ENCODE measurements around the gene ZNF394.

ZNF394 gene

DNA sequence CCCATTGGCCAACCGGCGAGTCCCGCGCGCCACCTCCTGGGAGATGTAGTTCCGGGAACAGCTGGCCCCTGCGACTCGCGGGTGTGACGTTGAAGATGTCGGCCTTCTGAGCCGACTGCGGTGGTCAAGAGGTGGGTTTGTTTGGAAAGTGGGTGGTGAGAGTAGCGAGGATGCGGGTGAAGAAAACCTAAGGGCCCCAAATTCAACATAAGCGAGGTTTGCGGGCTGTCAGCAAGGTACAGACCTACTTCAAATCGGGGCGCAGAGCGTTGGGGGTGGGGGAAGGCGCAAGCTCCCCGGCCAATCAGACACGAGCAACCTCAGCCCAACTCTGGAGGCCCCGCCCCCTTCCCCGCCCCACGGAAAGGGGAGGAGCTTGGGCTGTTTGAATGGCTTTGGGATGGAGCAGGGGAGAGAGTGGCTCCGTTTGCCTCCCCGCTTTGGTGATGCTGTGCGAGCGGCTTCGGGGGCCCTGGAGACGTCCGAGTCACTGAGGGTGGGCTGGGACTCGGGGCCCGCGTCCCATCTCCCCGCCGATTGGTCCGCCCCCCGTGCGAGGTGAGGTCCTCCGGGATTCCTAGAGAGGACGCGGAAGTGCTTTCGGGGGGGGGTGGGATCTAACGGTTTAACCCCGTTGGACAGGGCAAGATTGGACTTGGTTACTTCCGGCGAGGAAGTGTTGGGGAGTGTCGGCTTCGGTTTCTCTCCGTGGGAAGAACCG, 4.7 kb upstream of the ZNF394 start, which contains the start of gene ZKSCAN5:
TSS of gene ZKSCAN5 (plus strand) at position 60 of the 721 bp plus-strand sequence. CDS start 1,383 bp downstream, outside the sequence.
- no peak for TF ChIP-seq ZNF274 (IDR thresholded peaks at IDR 0.05; ENCODE audit: low read depth, low read length)
- H3K4me3 ChIP-seq (ENCODE audit: low read length), result peak within 1 kb of the TSS; percentile 95

DNA sequence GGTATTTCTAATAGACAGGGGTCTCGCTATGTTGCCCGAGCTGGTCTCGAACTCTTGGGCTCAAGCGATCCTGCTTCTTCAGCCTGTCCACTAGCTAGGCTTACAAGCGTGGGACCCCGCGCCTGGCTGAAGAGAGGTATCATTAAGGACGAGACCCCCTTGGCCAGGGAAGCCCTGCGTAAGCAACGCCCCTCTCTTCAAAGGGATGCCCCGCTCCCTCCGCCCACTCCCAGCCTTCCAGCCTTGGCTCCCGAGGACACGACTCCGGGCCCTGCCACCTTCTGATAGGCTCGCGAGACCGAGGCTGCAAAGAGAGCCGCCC, 4.2 kb upstream of the ZNF394 start:
- H3K4me3 ChIP-seq (ENCODE audit: low read length), result peak overlapping the region; percentile 30; the same call in 1 of the 2 replicates
- TF ChIP-seq ZNF274 (IDR thresholded peaks at IDR 0.05; ENCODE audit: low read depth, low read length), result no peak

DNA sequence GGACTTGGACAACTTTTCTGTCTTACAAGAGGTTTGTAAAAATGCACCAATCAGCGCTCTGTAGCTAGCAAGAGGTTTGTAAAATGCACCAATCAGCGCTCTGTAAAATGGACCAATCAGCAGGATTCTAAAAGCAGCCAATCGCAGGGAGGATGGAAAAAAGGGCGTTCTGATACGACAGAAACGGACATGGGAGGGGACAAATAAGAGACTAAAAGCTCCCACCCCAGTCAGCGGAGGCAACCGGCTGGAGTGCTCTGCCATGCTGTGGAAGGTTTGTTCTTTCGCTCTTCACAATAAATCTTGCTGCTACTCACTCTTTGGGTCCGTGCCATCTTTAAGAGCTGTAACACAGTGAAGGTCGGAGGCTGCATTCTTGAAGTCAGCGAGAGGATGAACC, 1.2 kb upstream of the ZNF394 start:
- peak overlapping the region; percentile 94; the same call in 1 of the 2 replicates for H3K4me3 ChIP-seq (ENCODE audit: low read length)

DNA sequence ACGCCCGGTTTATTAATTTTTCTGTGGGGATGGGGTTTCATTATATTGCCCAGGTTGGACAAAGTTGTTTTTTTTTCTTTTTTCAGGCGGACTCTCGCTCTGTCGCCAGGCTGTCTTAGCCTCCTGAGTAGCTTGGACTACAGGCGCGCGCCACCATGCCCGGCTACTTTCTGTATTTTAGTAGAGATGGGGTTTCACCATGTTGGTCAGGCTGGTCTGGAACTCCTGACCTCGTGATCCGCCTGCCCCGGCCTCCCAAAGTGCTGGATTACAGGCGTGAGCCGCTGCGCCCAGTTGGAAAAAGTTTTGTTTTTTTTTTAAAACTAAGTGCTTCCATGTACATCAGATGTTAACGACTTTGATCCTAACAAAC, 542 bp upstream of the ZNF394 start:
- no peak for TF ChIP-seq ZNF274 (IDR thresholded peaks at IDR 0.05; ENCODE audit: low read depth, low read length)
- H3K4me3 ChIP-seq (ENCODE audit: low read length), result peak overlapping the region; percentile 94

DNA sequence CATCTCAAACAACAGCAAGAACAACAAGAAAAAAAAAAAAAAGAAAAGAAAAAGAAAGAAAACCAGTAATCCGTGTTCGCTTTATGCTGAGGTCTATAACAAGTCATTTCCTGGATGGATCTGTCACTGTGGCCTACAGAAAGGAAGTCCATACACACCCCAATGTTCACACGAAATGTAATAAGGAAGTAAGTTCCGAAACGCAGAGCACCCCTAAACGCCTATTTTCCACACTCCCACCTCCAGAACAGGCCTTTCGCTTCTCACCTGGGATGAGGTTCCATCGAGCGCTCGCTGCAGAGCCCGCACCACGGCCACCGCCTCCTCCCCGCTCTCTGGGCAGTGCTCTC, 735 bp downstream of the ZNF394 start:
- peak overlapping the region; percentile 94 for H3K4me3 ChIP-seq (ENCODE audit: low read length)
- no peak for TF ChIP-seq ZNF274 (IDR thresholded peaks at IDR 0.05; ENCODE audit: low read depth, low read length)

DNA sequence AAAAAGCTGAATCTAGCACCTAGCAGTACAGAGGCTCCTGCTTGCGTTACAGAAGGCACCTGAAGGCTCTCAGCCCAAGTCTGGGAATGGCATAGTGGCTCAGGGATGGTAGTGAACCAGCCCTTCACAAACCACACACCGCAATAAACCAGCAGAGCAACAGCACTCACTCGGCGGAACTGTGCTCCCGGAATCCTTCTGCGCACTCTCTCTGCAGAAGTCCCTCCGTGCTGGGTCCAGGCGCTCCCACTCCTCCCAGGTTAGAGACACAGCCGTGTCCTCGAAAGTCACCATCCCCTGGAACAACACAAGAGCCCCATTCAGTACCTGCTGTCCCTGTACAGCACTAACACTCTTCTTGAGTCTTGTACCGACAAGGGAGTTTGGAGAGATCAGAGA, 1.5 kb downstream of the ZNF394 start:
- no peak for TF ChIP-seq ZNF274 (IDR thresholded peaks at IDR 0.05; ENCODE audit: low read depth, low read length)
- H3K4me3 ChIP-seq (ENCODE audit: low read length), result peak overlapping the region; percentile 94

DNA sequence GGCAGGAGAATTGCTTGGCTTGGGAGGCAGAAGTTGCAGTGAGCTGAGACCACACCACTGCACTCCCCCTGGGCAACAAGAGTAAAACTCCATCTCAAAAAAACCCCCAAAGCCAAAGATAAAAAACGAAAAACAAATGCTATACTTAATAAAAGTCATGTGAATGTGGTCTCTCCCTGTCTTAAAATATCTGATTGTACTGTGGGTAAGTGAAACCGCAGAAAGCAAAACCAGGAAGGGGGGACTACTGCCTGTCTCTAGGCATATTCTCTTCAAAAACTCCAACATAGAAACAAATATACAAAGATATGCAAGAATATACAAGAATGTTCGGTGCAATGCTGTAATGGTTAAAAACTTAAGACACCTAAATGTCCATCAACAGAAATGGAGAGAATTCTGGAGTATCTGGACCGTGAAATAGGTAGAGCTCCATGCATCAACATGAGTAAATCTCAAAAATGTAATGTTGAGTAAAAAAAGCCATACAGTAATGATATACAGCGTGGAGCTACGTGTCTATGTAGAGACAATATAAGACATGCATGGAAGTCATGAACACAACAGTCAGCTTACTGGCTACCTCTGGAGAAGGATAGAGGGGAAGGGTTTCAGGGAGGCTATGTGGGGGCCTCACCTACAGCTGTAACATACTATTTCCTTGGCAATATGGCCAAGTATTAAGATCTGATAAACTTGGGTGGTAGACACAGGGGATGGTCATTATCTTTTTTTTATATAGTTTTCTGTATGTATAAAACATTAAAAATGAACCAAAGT, 2.1 kb downstream of the ZNF394 start:
- H3K4me3 ChIP-seq (ENCODE audit: low read length), result peak overlapping the region; percentile 94
- no peak for TF ChIP-seq ZNF274 (IDR thresholded peaks at IDR 0.05; ENCODE audit: low read depth, low read length)

DNA sequence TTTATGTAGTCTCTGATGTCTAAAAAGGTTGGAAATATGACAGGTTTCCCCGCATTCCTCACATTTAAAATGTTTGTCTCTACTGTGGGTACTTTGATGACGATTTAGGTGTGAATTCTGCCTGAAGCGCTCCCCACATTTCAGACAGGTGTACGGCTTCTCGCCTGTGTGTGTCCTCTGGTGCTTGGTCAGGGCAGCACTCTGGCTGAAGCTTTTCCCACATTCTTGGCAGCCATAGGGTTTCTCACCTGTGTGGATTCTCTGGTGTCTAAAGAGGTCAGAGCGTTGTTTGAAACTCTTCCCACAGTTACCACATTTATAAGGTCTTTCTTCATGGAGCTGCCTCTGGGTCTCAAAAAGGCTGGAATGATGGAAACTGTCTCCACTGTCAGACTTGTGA, 6.3 kb downstream of the ZNF394 start:
- no peak overlapping the region for H3K4me3 ChIP-seq (ENCODE audit: low read length)

DNA sequence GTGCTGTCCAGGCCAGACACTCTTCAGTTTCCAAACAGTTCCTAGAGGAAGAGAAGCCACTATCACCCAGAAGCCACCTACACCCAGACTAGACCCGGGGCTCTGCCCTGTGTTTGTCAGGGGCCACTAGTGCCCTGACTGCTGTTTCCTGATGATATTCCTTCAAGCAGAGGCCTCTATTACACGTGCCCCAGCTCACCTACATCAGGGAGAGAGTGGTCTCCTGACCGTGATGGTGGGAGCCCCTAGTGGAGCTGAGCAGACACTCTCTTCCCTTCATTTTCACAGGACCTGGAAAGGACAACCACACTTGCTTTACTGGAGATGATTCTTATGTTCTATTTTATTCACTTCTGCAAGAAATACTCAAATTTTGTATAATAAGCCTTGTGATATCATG, 9.2 kb downstream of the ZNF394 start:
- no peak for TF ChIP-seq ZNF274 (IDR thresholded peaks at IDR 0.05; ENCODE audit: low read depth, low read length)
- H3K4me3 ChIP-seq (ENCODE audit: low read length), result no peak overlapping the region

More for the DNA sequence above, 6.3 kb downstream of the ZNF394 start:
- TF ChIP-seq ZNF274 (IDR thresholded peaks at IDR 0.05; ENCODE audit: low read depth, low read length), result no peak

DNA sequence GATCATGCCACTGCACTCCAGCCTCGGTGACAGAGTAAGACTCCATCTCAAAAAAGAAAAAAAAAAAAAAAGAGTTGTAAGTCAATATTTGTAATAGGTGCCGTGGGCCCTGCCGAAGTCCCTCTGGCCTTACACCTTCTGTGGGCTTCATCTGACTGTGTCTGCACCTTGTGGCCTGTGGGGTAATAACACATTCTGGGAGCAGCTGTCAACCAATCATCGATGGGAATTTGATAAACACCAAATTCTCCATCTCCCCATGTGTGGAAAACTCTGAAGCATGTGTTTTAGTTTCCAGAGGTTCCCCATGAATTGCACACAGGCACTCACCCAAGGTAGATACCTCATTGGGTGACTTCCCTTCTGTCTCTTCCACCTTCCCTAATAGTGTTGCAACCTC, 10.8 kb downstream of the ZNF394 start:
- no peak overlapping the region for H3K4me3 ChIP-seq (ENCODE audit: low read length)

DNA sequence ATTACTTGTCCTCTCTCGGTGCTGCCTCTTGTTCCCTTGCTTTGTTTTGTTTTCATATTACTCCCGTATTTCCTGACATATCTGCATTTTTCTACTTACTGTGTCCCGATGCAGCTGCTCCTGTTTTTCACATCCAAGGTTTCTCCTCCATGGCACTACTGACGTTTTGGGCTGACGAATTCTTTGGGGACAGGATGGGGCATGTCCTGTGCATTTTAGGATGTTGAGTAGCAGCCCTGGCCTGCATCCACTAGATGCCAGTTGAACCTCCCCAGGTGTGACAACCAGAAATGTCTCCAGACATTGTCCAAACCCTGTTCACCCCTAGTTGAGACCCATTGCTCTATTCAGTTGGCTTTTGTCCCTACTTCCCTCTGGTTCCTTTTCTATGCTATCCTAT, 15.0 kb downstream of the ZNF394 start:
- TF ChIP-seq ZNF274 (IDR thresholded peaks at IDR 0.05; ENCODE audit: low read depth, low read length), result no peak
- H3K4me3 ChIP-seq (ENCODE audit: low read length), result no peak overlapping the region

More for the DNA sequence above, 10.8 kb downstream of the ZNF394 start:
- no peak for TF ChIP-seq ZNF274 (IDR thresholded peaks at IDR 0.05; ENCODE audit: low read depth, low read length)

DNA sequence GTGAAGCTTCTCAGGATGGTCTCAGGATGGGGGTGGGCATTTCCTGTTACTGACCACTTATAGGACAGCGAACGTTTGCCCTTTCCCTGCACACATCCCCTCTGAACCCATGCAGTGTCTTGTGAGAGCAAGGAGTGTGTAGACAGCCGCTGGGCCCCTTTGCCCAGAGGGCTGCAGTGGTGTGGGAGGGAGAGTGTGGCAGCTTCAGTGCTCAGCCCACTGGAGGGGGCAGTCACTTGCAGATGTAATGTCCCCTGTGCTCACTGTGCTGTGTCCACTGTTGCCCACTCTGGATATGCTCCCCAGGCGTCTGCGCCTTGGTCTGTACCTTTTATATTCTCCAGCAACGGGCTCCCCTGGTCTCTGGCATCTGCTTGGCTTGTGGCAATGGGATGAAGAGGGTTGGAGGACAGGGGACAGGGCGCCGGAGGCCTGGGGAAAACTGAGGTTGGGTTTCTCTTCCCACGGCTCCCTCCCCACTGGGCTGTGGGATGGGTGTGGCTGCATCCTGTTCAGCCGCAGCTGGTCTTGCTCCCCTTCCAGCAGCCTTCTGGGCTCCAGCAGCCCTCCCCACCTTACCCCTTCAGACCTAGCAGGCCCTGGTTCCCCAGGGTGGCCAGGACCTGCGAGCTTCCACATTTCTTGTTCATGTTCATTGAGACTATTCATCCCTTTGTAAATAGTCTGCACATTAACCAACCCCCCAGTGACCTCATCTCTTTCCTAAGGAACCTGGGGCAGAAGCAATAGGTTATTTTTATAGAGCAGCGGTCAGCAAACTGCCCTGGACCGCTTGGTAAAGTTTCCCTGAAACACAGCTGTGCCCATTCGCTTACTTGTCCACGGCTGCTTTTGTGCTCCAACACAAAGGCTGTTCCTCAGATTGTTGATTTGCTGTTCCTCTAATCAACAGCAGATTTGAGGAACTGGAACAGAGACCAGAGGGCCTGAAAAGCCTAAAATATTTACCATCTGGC, 21.3 kb downstream of the ZNF394 start:
- no peak for TF ChIP-seq ZNF274 (IDR thresholded peaks at IDR 0.05; ENCODE audit: low read depth, low read length)
- no peak overlapping the region for H3K4me3 ChIP-seq (ENCODE audit: low read length)

DNA sequence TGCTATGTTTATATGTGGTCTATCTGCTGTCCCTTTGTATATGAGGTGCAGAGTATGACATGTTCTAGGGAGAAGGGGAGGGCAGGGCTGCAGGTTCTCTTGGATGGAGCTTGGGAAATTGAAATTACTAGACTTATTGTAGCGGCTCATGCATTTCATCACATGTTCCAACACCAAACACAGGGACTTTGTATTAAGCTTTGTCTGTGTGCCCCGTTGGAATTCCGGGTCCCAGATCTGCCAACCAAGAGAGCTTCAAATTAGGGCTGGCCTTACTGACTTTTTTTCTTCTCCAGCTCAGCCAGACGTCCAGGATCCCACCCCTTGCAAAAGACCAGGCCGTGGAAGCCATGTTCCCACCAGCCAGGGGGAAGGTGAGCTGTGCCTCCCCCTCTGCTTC, 24.0 kb downstream of the ZNF394 start:
- H3K4me3 ChIP-seq (ENCODE audit: low read length), result no peak overlapping the region
- TF ChIP-seq ZNF274 (IDR thresholded peaks at IDR 0.05; ENCODE audit: low read depth, low read length), result no peak

DNA sequence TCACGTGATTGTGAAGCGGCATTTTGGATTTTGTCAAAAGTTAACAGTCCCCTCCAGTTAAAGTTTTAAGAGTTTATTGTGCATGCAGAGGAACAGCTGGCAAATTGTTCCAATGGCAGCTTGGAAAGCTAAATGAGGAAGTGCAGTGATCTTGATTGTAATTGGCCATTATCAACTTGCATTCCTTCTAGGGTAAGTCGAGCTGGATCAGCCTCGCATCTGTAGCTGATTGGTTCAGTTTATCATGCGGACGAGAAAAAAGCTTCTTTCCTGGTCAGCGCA, 26.8 kb downstream of the ZNF394 start:
- H3K4me3 ChIP-seq (ENCODE audit: low read length), result peak overlapping the region; percentile 72
- TF ChIP-seq ZNF274 (IDR thresholded peaks at IDR 0.05; ENCODE audit: low read depth, low read length), result no peak
